Osteocyte (in vitro differentiated cells): ENCODE measurements around the gene PCCB. TPM values are rescaled to one million over a fixed set of nuclear protein-coding genes. Genes with fewer than 3 reads are reported as not detected.

Experiments
- DNase-seq: peaks from one replicate; pipeline ENCODE4 v3.0.0; 2021; ENCODE audit warnings: mixed read lengths; ENCODE audit not compliant: unreplicated experiment; ENCODE audit errors: extremely low spot score
- H3K27ac Mint-ChIP-seq: one replicate; pipeline ENCODE4 v1.8.0; 2021; ENCODE audit warnings: mild to moderate bottlenecking, mixed read lengths; ENCODE audit not compliant: unreplicated experiment
- H3K27me3 Mint-ChIP-seq: one replicate; pipeline ENCODE4 v1.8.0; 2021; ENCODE audit warnings: mixed read lengths; ENCODE audit not compliant: unreplicated experiment
- H3K36me3 Mint-ChIP-seq: one replicate; pipeline ENCODE4 v1.8.0; 2021; ENCODE audit warnings: mixed read lengths; ENCODE audit not compliant: unreplicated experiment
- H3K4me1 Mint-ChIP-seq: one replicate; pipeline ENCODE4 v1.8.0; 2021; ENCODE audit warnings: mixed read lengths; ENCODE audit not compliant: unreplicated experiment
- H3K4me3 Mint-ChIP-seq: one replicate; pipeline ENCODE4 v1.8.0; 2021; ENCODE audit warnings: mild to moderate bottlenecking, moderate library complexity, mixed read lengths; ENCODE audit not compliant: unreplicated experiment
- H3K9me3 Mint-ChIP-seq: one replicate; pipeline ENCODE4 v1.8.0; 2021; ENCODE audit warnings: mixed read lengths; ENCODE audit not compliant: unreplicated experiment
- CTCF ChIP-seq: fragments of 200-600 bp; sonication (generic); IDR thresholded peaks from 2 replicates; pipeline ENCODE4 v1.5.0; 2021; ENCODE audit warnings: antibody characterized with exemption, mild to moderate bottlenecking, moderate library complexity
- total RNA-seq: library from RNA; stranded (reverse); gene quantifications from 2 replicates; pipeline ENCODE4 v1.2.1, GENCODE V29; 2021

The PCCB gene
- total RNA-seq, 1 donor from 2014 or later: 37.4 TPM

- Mint-ChIP-seq H3K4me1 (peaks cover 16% of the 10 kb centered on the region), H3K27ac (no peak overlapping the region), H3K4me3 (no peak overlapping the region), H3K9me3 (no peaks in the 10 kb centered on the region), H3K36me3 (no peaks in the 10 kb centered on the region), H3K27me3 (peaks cover 3% of the 10 kb centered on the region)
- TF ChIP-seq CTCF: no peak
- DNase-seq: no peak
Observed at GRCh38 chr3:136239094-136239493, 11.0 kb upstream of the PCCB start.

- H3K27ac Mint-ChIP-seq: no peak overlapping the region
- peaks cover 6% of the 10 kb centered on the region for H3K4me1 Mint-ChIP-seq
- H3K27me3 Mint-ChIP-seq: peaks cover 3% of the 10 kb centered on the region
- no peaks in the 10 kb centered on the region for H3K9me3 Mint-ChIP-seq
- no peak for TF ChIP-seq CTCF
- no peak overlapping the region for H3K4me3 Mint-ChIP-seq
- no peaks in the 10 kb centered on the region for H3K36me3 Mint-ChIP-seq
- DNase-seq: no peak
Observed at GRCh38 chr3:136245691-136246090, 4.4 kb upstream of the PCCB start.

- no peak for DNase-seq
- Mint-ChIP-seq H3K9me3 (no peaks in the 10 kb centered on the region), H3K4me1 (peaks cover 18% of the 10 kb centered on the region), H3K36me3 (no peaks in the 10 kb centered on the region), H3K27ac (no peak overlapping the region), H3K27me3 (no peaks in the 10 kb centered on the region), H3K4me3 (no peak overlapping the region)
- no peak for TF ChIP-seq CTCF
Observed at GRCh38 chr3:136247436-136247835, 2.7 kb upstream of the PCCB start.

- H3K27ac Mint-ChIP-seq: no peak overlapping the region
- H3K4me1 Mint-ChIP-seq: peaks cover 22% of the 10 kb centered on the region
- DNase-seq: no peak
- H3K36me3 Mint-ChIP-seq: no peaks in the 10 kb centered on the region
- TF ChIP-seq CTCF: no peak
- H3K9me3 Mint-ChIP-seq: no peaks in the 10 kb centered on the region
- H3K27me3 Mint-ChIP-seq: no peaks in the 10 kb centered on the region
- H3K4me3 Mint-ChIP-seq: no peak overlapping the region
Observed at GRCh38 chr3:136247855-136248590, 2.1 kb upstream of the PCCB start.

- Mint-ChIP-seq H3K27me3 (no peaks in the 10 kb centered on the region), H3K27ac (no peak overlapping the region), H3K4me3 (peak overlapping the region; percentile 36), H3K36me3 (no peaks in the 10 kb centered on the region), H3K4me1 (peaks cover 22% of the 10 kb centered on the region), H3K9me3 (no peaks in the 10 kb centered on the region)
- no peak for TF ChIP-seq CTCF
- no peak for DNase-seq
Observed at GRCh38 chr3:136249091-136249490, 1.0 kb upstream of the PCCB start.
